Measurements from ENCODE around the gene SNED1.

SNED1 gene

DNA sequence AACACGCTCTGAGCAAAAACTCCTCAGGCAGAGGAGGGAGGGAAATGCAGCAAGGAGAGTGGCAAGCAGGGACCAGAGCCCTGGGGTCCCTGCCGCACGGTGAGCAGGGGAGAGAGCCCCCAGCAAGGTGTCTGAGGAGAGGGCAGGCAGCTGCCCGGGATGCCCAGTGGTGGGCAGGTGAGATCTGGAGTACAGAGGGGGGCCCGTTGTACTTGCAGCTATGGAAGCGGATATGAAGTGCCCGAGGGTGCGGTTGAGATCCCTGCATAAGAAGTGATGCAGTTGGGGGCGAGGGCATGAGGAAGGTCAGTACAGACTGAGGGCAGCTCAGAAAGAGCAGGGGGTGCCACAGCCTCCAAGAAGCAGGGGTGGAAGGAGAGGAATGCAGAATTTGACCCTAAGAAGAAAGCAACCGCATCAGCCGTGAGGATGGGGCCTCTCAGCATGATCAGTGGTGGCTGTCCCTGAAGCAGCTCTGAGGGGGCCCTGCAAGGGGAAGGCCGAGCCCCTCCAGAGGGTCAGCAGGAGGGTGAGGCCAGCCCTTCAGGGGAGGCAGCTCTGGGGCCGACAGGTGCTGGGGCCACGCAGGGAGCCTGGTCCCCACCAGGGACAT is 74.2 kb downstream of the SNED1 start:
- Histone ChIP-seq H3K4me3 (ENCODE audit: low read length, poor library complexity, severe bottlenecking) (no peak overlapping the region), H3K27me3 (ENCODE audit: insufficient read depth, low read length, poor library complexity, severe bottlenecking) (no peaks in the 10 kb centered on the region), H3F3A (ENCODE audit: low read depth) (no peaks in the 10 kb centered on the region), H3K36me3 (ENCODE audit: insufficient read depth, low read length) (no peaks in the 10 kb centered on the region), H3K4me2 (ENCODE audit: low read depth, low read length, poor library complexity, severe bottlenecking) (no peak overlapping the region), H3K9me3 (ENCODE audit: insufficient read depth, low read depth, low read length) (no peaks in the 10 kb centered on the region), H4K20me1 (ENCODE audit: insufficient read depth, low read length, poor library complexity, severe bottlenecking) (no peaks in the 10 kb centered on the region), H3K9me2 (replicated peaks; ENCODE audit: low read depth, low read length) (no peaks in the 10 kb centered on the region), H2AFZ (ENCODE audit: low read length) (no peak overlapping the region), H3K4me1 (ENCODE audit: insufficient read depth, low read length, poor library complexity, severe bottlenecking) (no peaks in the 10 kb centered on the region), H3K9ac (ENCODE audit: low read depth, low read length, poor library complexity, severe bottlenecking) (no peak overlapping the region), H3K79me2 (ENCODE audit: insufficient read depth, low read length) (no peaks in the 10 kb centered on the region)
- TF ChIP-seq, protein P1, sequence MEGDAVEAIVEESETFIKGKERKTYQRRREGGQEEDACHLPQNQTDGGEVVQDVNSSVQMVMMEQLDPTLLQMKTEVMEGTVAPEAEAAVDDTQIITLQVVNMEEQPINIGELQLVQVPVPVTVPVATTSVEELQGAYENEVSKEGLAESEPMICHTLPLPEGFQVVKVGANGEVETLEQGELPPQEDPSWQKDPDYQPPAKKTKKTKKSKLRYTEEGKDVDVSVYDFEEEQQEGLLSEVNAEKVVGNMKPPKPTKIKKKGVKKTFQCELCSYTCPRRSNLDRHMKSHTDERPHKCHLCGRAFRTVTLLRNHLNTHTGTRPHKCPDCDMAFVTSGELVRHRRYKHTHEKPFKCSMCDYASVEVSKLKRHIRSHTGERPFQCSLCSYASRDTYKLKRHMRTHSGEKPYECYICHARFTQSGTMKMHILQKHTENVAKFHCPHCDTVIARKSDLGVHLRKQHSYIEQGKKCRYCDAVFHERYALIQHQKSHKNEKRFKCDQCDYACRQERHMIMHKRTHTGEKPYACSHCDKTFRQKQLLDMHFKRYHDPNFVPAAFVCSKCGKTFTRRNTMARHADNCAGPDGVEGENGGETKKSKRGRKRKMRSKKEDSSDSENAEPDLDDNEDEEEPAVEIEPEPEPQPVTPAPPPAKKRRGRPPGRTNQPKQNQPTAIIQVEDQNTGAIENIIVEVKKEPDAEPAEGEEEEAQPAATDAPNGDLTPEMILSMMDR (conservative IDR thresholded peaks at IDR 0.05; ENCODE audit: low read length), result no peak
- TF ChIP-seq EZH2phosphoT487 (IDR thresholded peaks at IDR 0.05; ENCODE audit: borderline replicate concordance), result no peak

DNA sequence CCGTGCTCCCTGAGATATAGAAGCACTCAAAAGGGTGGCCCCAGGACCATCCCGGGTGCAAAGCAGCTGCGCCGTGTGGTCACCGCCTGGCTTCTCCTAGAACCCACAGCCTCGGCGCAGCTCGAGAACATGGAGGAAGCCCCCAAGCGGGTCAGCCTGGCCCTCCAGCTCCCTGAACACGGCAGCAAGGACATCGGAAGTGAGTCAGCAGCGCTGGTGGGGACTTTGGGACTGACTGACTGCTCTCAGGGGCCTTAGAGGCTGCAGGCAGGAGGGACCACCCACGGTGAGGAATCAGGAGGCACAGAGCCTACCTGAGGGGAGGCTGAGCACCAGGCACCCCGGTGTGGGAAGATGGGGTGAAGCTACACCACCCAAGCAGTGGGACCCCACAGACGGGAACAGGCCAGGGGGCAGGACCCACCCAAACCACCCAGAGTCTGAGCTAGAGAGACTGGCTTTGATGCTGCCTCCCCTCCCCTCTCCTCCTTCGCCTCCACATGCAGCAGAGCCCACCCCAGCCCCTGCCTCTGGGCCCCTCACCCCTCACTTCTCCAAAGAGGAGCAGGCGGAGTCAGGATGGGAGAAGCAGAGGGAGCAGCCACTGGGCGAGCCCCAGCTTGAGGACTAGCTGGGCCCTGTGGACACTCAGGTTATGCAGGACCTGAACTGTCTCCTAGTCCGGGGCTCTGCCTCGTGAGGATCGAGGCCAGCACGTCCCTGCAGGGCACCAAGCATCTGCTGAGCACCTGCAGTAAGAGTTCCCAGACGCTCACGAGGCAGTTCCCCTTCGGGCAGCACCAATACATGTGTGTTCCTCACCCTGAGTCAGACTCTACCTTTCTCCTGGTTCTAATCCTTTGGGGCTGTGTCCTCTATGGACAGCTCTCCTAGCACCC is 75.0 kb downstream of the SNED1 start:
- Histone ChIP-seq H3K27me3 (ENCODE audit: insufficient read depth, low read length, poor library complexity, severe bottlenecking) (no peaks in the 10 kb centered on the region), H3K79me2 (ENCODE audit: insufficient read depth, low read length) (no peaks in the 10 kb centered on the region), H4K20me1 (ENCODE audit: insufficient read depth, low read length, poor library complexity, severe bottlenecking) (no peaks in the 10 kb centered on the region), H3K4me2 (ENCODE audit: low read depth, low read length, poor library complexity, severe bottlenecking) (no peak overlapping the region), H3K36me3 (ENCODE audit: insufficient read depth, low read length) (no peaks in the 10 kb centered on the region), H3K4me1 (ENCODE audit: insufficient read depth, low read length, poor library complexity, severe bottlenecking) (no peaks in the 10 kb centered on the region), H3K4me3 (ENCODE audit: low read length, poor library complexity, severe bottlenecking) (no peak overlapping the region), H3K9ac (ENCODE audit: low read depth, low read length, poor library complexity, severe bottlenecking) (no peak overlapping the region), H3K9me2 (replicated peaks; ENCODE audit: low read depth, low read length) (no peaks in the 10 kb centered on the region), H3K9me3 (ENCODE audit: insufficient read depth, low read depth, low read length) (no peaks in the 10 kb centered on the region), H3F3A (ENCODE audit: low read depth) (no peaks in the 10 kb centered on the region), H2AFZ (ENCODE audit: low read length) (no peak overlapping the region)
- TF ChIP-seq EZH2phosphoT487 (IDR thresholded peaks at IDR 0.05; ENCODE audit: borderline replicate concordance), result no peak
- TF ChIP-seq, protein P1 (conservative IDR thresholded peaks at IDR 0.05; ENCODE audit: low read length), result no peak

DNA sequence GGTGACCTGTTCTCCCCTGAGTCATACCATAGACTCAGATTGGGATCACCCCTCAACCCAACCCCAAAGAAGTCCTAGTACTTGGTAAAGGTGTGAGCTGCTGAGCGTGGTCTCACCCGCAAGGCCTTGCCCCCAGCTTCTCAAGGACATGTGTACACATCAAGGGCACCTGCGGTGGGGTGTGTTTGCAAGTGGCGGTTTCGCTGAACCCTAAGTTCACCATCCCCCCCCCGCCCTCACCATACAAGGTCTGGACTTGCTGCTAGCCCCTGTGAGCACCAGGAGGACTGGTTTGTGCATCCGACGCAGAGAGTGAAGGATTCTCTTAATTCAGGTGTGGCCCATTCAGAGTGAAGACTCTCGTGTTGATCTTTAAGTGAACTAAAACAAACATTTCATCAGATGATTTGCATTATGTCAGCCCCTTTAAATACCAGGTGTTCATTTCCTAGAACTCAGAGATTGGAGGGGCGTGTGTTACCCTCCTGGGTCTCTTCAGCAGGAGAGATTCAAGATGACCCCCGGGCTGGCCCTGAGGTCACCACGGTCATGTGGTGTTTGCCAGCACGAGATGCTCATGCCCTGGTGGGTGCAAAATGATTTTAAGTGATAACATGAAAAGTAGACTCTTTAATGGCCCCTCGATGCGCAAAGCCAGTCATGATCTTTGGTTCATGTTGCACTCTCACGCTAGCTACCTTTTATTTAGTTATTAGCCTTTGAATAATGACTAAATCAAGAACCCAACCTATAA is 75.8 kb downstream of the SNED1 start:
- no peaks in the 10 kb centered on the region for H4K20me1 ChIP-seq (ENCODE audit: insufficient read depth, low read length, poor library complexity, severe bottlenecking)
- TF ChIP-seq EZH2phosphoT487 (IDR thresholded peaks at IDR 0.05; ENCODE audit: borderline replicate concordance), result no peak
- TF ChIP-seq, protein P1 (conservative IDR thresholded peaks at IDR 0.05; ENCODE audit: low read length), result no peak

More for the DNA sequence above, 75.8 kb downstream of the SNED1 start:
- no peaks in the 10 kb centered on the region for H3F3A ChIP-seq (ENCODE audit: low read depth)
- no peaks in the 10 kb centered on the region for H3K27me3 ChIP-seq (ENCODE audit: insufficient read depth, low read length, poor library complexity, severe bottlenecking)
- no peaks in the 10 kb centered on the region for H3K9me2 ChIP-seq (replicated peaks; ENCODE audit: low read depth, low read length)
- H3K4me2 ChIP-seq (ENCODE audit: low read depth, low read length, poor library complexity, severe bottlenecking), result no peak overlapping the region
- no peaks in the 10 kb centered on the region for H3K9me3 ChIP-seq (ENCODE audit: insufficient read depth, low read depth, low read length)
- H3K9ac ChIP-seq (ENCODE audit: low read depth, low read length, poor library complexity, severe bottlenecking), result no peak overlapping the region
- H3K36me3 ChIP-seq (ENCODE audit: insufficient read depth, low read length), result no peaks in the 10 kb centered on the region
- H2AFZ ChIP-seq (ENCODE audit: low read length), result no peak overlapping the region
- no peaks in the 10 kb centered on the region for H3K79me2 ChIP-seq (ENCODE audit: insufficient read depth, low read length)
- H3K4me1 ChIP-seq (ENCODE audit: insufficient read depth, low read length, poor library complexity, severe bottlenecking), result no peaks in the 10 kb centered on the region
- no peak overlapping the region for H3K4me3 ChIP-seq (ENCODE audit: low read length, poor library complexity, severe bottlenecking)

Measured in Loucy (cell line).